GM19328 (cell line): ENCODE measurements around the gene AGAP1.
"Not testable (repeated sequence)": the region's sequence is repeated elsewhere in the genome, so short reads cannot be mapped to it uniquely, and the experiment has no call there.

ENCODE experiments used
- ATAC-seq: cut with Tn5 transposase; IDR thresholded peaks from one replicate; pipeline ENCODE4 v1.9.1; 2021; ENCODE audit warnings: mild to moderate bottlenecking, moderate library complexity; ENCODE audit not compliant: unreplicated experiment

Gene AGAP1

DNA sequence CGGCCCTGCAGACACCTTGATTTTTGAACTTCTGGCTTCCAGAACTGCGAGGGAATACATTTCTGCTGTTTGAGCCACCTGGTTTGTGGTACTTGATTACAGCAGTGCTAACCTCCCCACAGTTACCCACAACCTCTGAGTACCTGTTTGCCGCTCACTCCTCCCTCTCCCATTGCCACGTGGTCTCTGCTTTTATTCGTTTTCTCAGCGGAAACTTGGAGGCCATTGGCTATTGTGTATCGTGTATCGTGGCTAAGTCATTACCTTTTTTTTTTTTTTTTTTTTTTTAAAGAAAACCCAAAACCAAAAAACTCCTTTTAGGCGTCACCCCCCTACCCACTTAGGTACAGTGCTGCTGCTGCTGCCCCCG, 90.8 kb downstream of the AGAP1 start:
- ATAC-seq: no peak

- no peak for ATAC-seq
Measured at GRCh38 chr2:235587202-235587601, 93.4 kb downstream of the AGAP1 start.

- ATAC-seq: no peak
Measured at GRCh38 chr2:235588750-235589149, 94.9 kb downstream of the AGAP1 start.

- ATAC-seq: no peak
Measured at GRCh38 chr2:235591231-235591730, 97.4 kb downstream of the AGAP1 start.

- no peak for ATAC-seq
Measured at GRCh38 chr2:235591921-235592320, 98.1 kb downstream of the AGAP1 start.

DNA sequence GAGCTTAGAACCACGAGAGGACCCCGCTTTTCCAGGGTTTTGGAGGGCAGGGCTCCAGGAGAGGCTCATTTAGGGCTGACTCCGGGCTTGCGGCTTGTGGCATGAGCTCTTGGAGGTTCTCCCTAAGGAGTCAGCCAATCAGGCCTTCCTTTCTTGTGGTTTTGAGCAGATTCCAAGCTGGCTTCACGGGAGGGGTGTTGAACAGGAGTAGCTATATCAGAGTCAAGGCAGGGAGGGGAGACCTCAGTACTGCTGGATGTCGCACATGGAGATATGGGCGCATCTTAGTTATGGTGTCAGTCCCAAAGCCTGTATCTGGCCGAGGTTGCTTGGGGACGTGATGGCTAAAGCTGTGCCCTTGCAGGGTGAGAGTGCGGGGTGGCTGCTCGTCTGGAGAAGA, 98.6 kb downstream of the AGAP1 start:
- ATAC-seq: no peak

- no peak for ATAC-seq
Measured at GRCh38 chr2:235592836-235593235, 99.0 kb downstream of the AGAP1 start.

DNA sequence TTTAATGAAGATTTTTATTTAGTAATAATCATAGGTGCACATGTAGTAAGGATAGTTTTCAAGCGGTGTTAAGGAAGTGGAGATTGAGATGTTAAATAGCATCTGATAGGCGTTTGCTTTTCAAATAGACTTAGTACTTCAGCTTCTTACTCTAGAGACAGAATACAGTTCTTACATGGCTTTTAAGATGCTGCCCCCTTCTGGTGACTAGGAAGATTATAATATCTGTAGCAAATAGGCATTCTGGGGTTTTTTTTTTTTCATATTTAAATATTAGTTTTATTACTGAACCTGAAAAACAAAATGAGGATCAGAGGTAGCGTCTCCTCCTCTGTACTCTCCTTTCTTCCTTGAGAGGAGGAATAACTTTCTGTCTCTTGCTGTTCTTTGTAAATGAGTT, 100.2 kb downstream of the AGAP1 start:
- ATAC-seq: no peak

GRCh38 chr2:235594964-235595363, 101.1 kb downstream of the AGAP1 start:
- no peak for ATAC-seq

- ATAC-seq: no peak
Measured at GRCh38 chr2:235595422-235596010, 101.7 kb downstream of the AGAP1 start.

- ATAC-seq: no peak
Measured at GRCh38 chr2:235596272-235596671, 102.4 kb downstream of the AGAP1 start.

GRCh38 chr2:235597081-235597615, 103.3 kb downstream of the AGAP1 start:
- no peak for ATAC-seq

GRCh38 chr2:235598026-235598425, 104.2 kb downstream of the AGAP1 start:
- no peak for ATAC-seq

GRCh38 chr2:235598532-235599531, 105.0 kb downstream of the AGAP1 start:
- ATAC-seq: no peak

GRCh38 chr2:235599596-235600338, 105.9 kb downstream of the AGAP1 start:
- no peak for ATAC-seq

DNA sequence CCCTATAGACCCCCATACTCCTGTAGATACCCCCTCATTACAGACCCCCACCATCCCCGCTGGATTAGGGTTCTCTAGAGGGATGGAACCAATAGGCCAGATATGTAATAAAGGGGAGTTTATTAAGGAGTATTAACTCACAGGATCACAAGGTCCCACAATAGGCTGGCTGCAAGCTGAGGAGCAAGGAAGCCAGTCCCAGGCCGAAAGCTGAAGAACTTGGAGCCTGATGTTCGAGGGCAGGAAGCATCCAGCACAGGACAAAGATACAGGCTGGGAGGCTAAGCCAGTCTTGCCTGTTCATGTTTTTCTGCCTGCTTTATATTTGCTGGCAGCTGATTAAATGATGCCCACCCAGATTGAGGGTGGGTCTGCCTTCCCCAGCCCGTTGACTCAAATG, 106.6 kb downstream of the AGAP1 start:
- ATAC-seq: no peak

GRCh38 chr2:235600926-235601325, 107.1 kb downstream of the AGAP1 start:
- ATAC-seq: no peak

GRCh38 chr2:235601960-235602704, 108.3 kb downstream of the AGAP1 start:
- no peak for ATAC-seq

DNA sequence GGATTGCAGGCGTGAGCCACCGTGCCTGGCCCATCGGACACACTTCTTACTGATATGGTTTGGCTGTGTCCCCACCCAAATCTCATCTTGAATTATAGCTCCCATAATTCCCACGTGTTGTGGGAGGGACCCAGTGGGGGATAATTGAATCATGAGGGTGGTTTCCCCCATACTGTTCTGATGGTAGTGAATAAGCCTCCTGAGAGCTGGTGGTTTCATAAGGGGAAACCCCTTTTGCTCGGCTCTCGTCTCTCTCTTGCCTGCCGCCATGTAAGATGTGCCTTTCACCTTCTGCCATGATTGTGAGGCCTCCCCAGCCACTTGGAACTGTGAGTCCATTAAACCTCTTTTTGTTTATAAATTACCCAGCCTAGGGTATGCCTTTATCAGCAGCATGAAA, 109.1 kb downstream of the AGAP1 start:
- not testable (repeated sequence) for ATAC-seq

DNA sequence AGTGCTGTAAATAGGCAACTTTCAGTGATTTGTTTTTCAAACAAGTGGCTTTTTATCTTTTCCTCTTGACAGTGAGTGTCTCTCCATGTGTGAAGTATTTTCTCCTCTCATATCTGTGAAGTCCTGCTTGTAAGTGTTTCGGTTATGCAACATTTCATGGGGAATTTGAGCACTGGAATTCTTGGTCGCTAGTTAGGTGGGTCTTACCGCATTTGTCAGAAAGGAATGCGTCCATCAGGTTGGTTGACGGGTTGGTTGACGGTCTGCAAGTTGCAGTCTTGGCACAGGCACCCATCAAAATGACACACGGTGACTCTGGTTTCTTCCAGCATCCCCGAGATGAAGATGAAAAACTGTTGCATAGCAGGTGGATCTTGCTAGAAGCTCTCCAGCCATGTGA, 109.8 kb downstream of the AGAP1 start:
- no peak for ATAC-seq
